Activated CD4-positive, alpha-beta memory T cell treated with anti-CD3 and anti-CD28 coated beads, Interleukin-2, amount 10 ng/mL, durations not matched to agents 7 days and 5 days (primary cell): Measurements from ENCODE around the gene IPO11. TPM values are rescaled to one million over a fixed set of nuclear protein-coding genes. Genes with fewer than 3 reads are reported as not detected.

Experiments
- CTCF ChIA-PET: fragments of 350-600 bp; sonication (Branson Sonifier 250); formaldehyde crosslinking; loops from one replicate; lab custom pipeline; 2021; ENCODE audit warnings: antibody characterized with exemption, inconsistent platforms; lab: Charles Lee
- POLR2A ChIA-PET: fragments of 350-600 bp; sonication (Branson Sonifier 250); formaldehyde crosslinking; loops from one replicate; lab custom pipeline; 2021; ENCODE audit warnings: antibody characterized with exemption; lab: Charles Lee
- DNase-seq: peaks from one replicate; pipeline ENCODE4 v3.0.0-alpha.2; 2020
- H3K27ac Mint-ChIP-seq: one replicate; pipeline ENCODE4 v1.8.0; 2021; ENCODE audit warnings: mild to moderate bottlenecking, mixed read lengths
- H3K27me3 Mint-ChIP-seq: one replicate; pipeline ENCODE4 v1.8.0; 2021; ENCODE audit warnings: mixed read lengths
- H3K36me3 Mint-ChIP-seq: one replicate; pipeline ENCODE4 v1.8.0; 2021; ENCODE audit warnings: low read depth, mixed read lengths
- H3K4me1 Mint-ChIP-seq: one replicate; pipeline ENCODE4 v1.8.0; 2021; ENCODE audit warnings: mixed read lengths
- H3K4me3 Mint-ChIP-seq: one replicate; pipeline ENCODE4 v1.8.0; 2021; ENCODE audit warnings: mild to moderate bottlenecking, mixed read lengths
- H3K9me3 Mint-ChIP-seq: one replicate; pipeline ENCODE4 v1.8.0; 2021; ENCODE audit warnings: mixed read lengths
- total RNA-seq, 2 experiments: library from RNA; stranded (reverse); gene quantifications; one replicate each; pipeline ENCODE4 v1.2.3, GENCODE V29; 2021

IPO11 gene
- total RNA-seq, 2 experiments from 2014 or later: 23.8 to 23.9 TPM

GRCh38 chr5:62568143-62568542, 155.6 kb downstream of the IPO11 start:
- Mint-ChIP-seq H3K4me3 (no peak overlapping the region), H3K9me3 (peaks cover 22% of the 10 kb centered on the region), H3K27me3 (no peaks in the 10 kb centered on the region), H3K36me3 (peaks cover 42% of the 10 kb centered on the region), H3K4me1 (peaks cover 7% of the 10 kb centered on the region), H3K27ac (no peak overlapping the region)
- CTCF ChIA-PET: no interaction called here
- POLR2A ChIA-PET: no interaction called here
- DNase-seq: no peak

- Mint-ChIP-seq H3K4me1 (peaks cover 7% of the 10 kb centered on the region), H3K4me3 (no peak overlapping the region), H3K27me3 (no peaks in the 10 kb centered on the region), H3K9me3 (peaks cover 22% of the 10 kb centered on the region), H3K36me3 (peaks cover 42% of the 10 kb centered on the region), H3K27ac (no peak overlapping the region)
- CTCF ChIA-PET: interaction anchor here (0.5 to 1.0 kb wide), 2 partner anchors 125 to 1242 kb away, joined by 3 to 4 read pairs; no protein-coding TSS in a partner anchor
- no peak for DNase-seq
- POLR2A ChIA-PET: interaction anchor here (0.7 kb wide), 1 partner anchor 150 kb away, joined by 3 read pairs; no protein-coding TSS in a partner anchor
These were observed 156.4 kb downstream of the IPO11 start for GRCh38 chr5:62568800-62569432.

- no peak for DNase-seq
- Mint-ChIP-seq H3K9me3 (peaks cover 22% of the 10 kb centered on the region), H3K36me3 (peaks cover 39% of the 10 kb centered on the region), H3K27ac (no peak overlapping the region), H3K27me3 (no peaks in the 10 kb centered on the region), H3K4me3 (no peak overlapping the region), H3K4me1 (peaks cover 12% of the 10 kb centered on the region)
- ChIA-PET CTCF (interaction anchor here (1.0 kb wide), 2 partner anchors 126 to 209 kb away, joined by 3 to 4 read pairs; no protein-coding TSS in a partner anchor), POLR2A (no interaction called here)
These were observed 156.9 kb downstream of the IPO11 start for GRCh38 chr5:62569470-62569869.

GRCh38 chr5:62572918-62573514, 160.5 kb downstream of the IPO11 start:
- no peak overlapping the region for H3K4me3 Mint-ChIP-seq
- H3K27me3 Mint-ChIP-seq: no peaks in the 10 kb centered on the region
- peaks cover 9% of the 10 kb centered on the region for H3K9me3 Mint-ChIP-seq
- H3K36me3 Mint-ChIP-seq: peaks cover 16% of the 10 kb centered on the region
- H3K27ac Mint-ChIP-seq: no peak overlapping the region
- no peak for DNase-seq
- POLR2A ChIA-PET: interaction anchor here (1.2 kb wide), 1 partner anchor 17 kb away, joined by 3 read pairs; no protein-coding TSS in a partner anchor
- CTCF ChIA-PET: interaction anchor here (0.6 to 1.7 kb wide), 2 partner anchors 10 to 33 kb away, joined by 4 read pairs; no protein-coding TSS in a partner anchor
- peaks cover 36% of the 10 kb centered on the region for H3K4me1 Mint-ChIP-seq

- no peak overlapping the region for H3K4me3 Mint-ChIP-seq
- no peaks in the 10 kb centered on the region for H3K9me3 Mint-ChIP-seq
- H3K27me3 Mint-ChIP-seq: no peaks in the 10 kb centered on the region
- no peak for DNase-seq
- peaks cover 4% of the 10 kb centered on the region for H3K36me3 Mint-ChIP-seq
- CTCF ChIA-PET: no interaction called here
- H3K27ac Mint-ChIP-seq: no peak overlapping the region
- peaks cover 36% of the 10 kb centered on the region for H3K4me1 Mint-ChIP-seq
- POLR2A ChIA-PET: no interaction called here
These were observed 162.0 kb downstream of the IPO11 start for GRCh38 chr5:62574599-62574998.

GRCh38 chr5:62575066-62575465, 162.5 kb downstream of the IPO11 start:
- Mint-ChIP-seq H3K9me3 (no peaks in the 10 kb centered on the region), H3K27me3 (no peaks in the 10 kb centered on the region), H3K27ac (peak overlapping the region; percentile 13), H3K4me1 (peaks cover 36% of the 10 kb centered on the region), H3K36me3 (peaks cover 4% of the 10 kb centered on the region), H3K4me3 (no peak overlapping the region)
- CTCF ChIA-PET: no interaction called here
- POLR2A ChIA-PET: no interaction called here
- DNase-seq: no peak

GRCh38 chr5:62575489-62575888, 162.9 kb downstream of the IPO11 start:
- ChIA-PET POLR2A (no interaction called here), CTCF (no interaction called here)
- Mint-ChIP-seq H3K9me3 (no peaks in the 10 kb centered on the region), H3K4me3 (no peak overlapping the region), H3K4me1 (peaks cover 38% of the 10 kb centered on the region), H3K27me3 (no peaks in the 10 kb centered on the region), H3K36me3 (peaks cover 7% of the 10 kb centered on the region), H3K27ac (no peak overlapping the region)
- DNase-seq: no peak

- Mint-ChIP-seq H3K27ac (no peak overlapping the region), H3K36me3 (peaks cover 13% of the 10 kb centered on the region), H3K9me3 (no peaks in the 10 kb centered on the region), H3K4me3 (no peak overlapping the region), H3K27me3 (no peaks in the 10 kb centered on the region), H3K4me1 (peaks cover 43% of the 10 kb centered on the region)
- no peak for DNase-seq
- ChIA-PET CTCF (interaction anchor here (1.0 kb wide), 1 partner anchor 125 kb away, joined by 3 read pairs; no protein-coding TSS in a partner anchor), POLR2A (no interaction called here)
These were observed 164.1 kb downstream of the IPO11 start for GRCh38 chr5:62576570-62577170.

- Mint-ChIP-seq H3K27ac (no peak overlapping the region), H3K27me3 (no peaks in the 10 kb centered on the region), H3K4me3 (no peak overlapping the region), H3K9me3 (no peaks in the 10 kb centered on the region), H3K4me1 (peaks cover 50% of the 10 kb centered on the region), H3K36me3 (peaks cover 13% of the 10 kb centered on the region)
- ChIA-PET POLR2A (interaction anchor here (1.2 kb wide), 1 partner anchor 22 kb away, joined by 3 read pairs; no protein-coding TSS in a partner anchor), CTCF (no interaction called here)
- DNase-seq: no peak
These were observed 164.9 kb downstream of the IPO11 start for GRCh38 chr5:62577488-62577887.

- peak within 1 kb of the TSS; percentile 63 for H3K27ac Mint-ChIP-seq
- no peaks in the 10 kb centered on the region for H3K9me3 Mint-ChIP-seq
- DNase-seq: no peak
- H3K36me3 Mint-ChIP-seq: peaks cover 13% of the 10 kb centered on the region
- H3K4me1 Mint-ChIP-seq: peaks cover 50% of the 10 kb centered on the region
- H3K27me3 Mint-ChIP-seq: no peaks in the 10 kb centered on the region
- peak within 1 kb of the TSS; percentile 49 for H3K4me3 Mint-ChIP-seq
- ChIA-PET POLR2A (interaction anchor here (0.6 to 1.2 kb wide), 2 partner anchors 22 to 23 kb away, joined by 3 to 4 read pairs; no protein-coding TSS in a partner anchor), CTCF (interaction anchor here (1.0 to 1.3 kb wide), 2 partner anchors 8 to 354 kb away, joined by 5 to 7 read pairs; no protein-coding TSS in a partner anchor)
These were observed 166.0 kb downstream of the IPO11 start, which contains the start of gene LRRC70 for GRCh38 chr5:62578540-62578939. Gene LRRC70, plus strand, starts transcription at chr5:62578819. Its CDS starts 620 bp downstream, at chr5:62579439.

- Mint-ChIP-seq H3K27ac (no peak overlapping the region), H3K36me3 (peaks cover 13% of the 10 kb centered on the region), H3K4me1 (peaks cover 44% of the 10 kb centered on the region), H3K27me3 (no peaks in the 10 kb centered on the region), H3K9me3 (no peaks in the 10 kb centered on the region), H3K4me3 (no peak overlapping the region)
- no peak for DNase-seq
- ChIA-PET CTCF (no interaction called here), POLR2A (no interaction called here)
These were observed 167.2 kb downstream of the IPO11 start for GRCh38 chr5:62579761-62580160.

- no peak overlapping the region for H3K27ac Mint-ChIP-seq
- POLR2A ChIA-PET: no interaction called here
- peaks cover 42% of the 10 kb centered on the region for H3K4me1 Mint-ChIP-seq
- DNase-seq: no peak
- H3K27me3 Mint-ChIP-seq: no peaks in the 10 kb centered on the region
- CTCF ChIA-PET: no interaction called here
- H3K9me3 Mint-ChIP-seq: no peaks in the 10 kb centered on the region
- no peak overlapping the region for H3K4me3 Mint-ChIP-seq
- peaks cover 11% of the 10 kb centered on the region for H3K36me3 Mint-ChIP-seq
These were observed 169.5 kb downstream of the IPO11 start for GRCh38 chr5:62581836-62582597.
